Measurements from ENCODE around the gene CHST15. TPM values are rescaled to one million over a fixed set of nuclear protein-coding genes. Genes with fewer than 3 reads are reported as not detected.

The CHST15 gene
- total and polyA plus RNA-seq, 9 donors = 35.9 to 93.0 (median 52.5) TPM

- peak in 1 of 5 donors; percentile 18 for DNase-seq
- H3K4me3 ChIP-seq = no peak overlapping the region
- H3K4me1 ChIP-seq (ENCODE audit: insufficient read depth) = no peaks in the 10 kb centered on the region
- H3K27ac ChIP-seq = no peak overlapping the region
- TF ChIP-seq CTCF (IDR thresholded peaks at IDR 0.05) (no peak), POLR2A (IDR thresholded peaks at IDR 0.05) (no peak), EP300 (IDR thresholded peaks at IDR 0.05) (no peak)
- no peaks in the 10 kb centered on the region for H3K9me3 ChIP-seq
- no peaks in the 10 kb centered on the region for H3K36me3 ChIP-seq
- intact Hi-C loops (cut with DNase I) = no loop called here
- 86 to 92% (median 90%) methylated on average over 16 of the region's 16 CpGs for WGBS, 3 donors
- H3K27me3 ChIP-seq = no peaks in the 10 kb centered on the region
Measured at GRCh38 chr10:124112891-124113580, 19.6 kb upstream of the CHST15 start.

- Histone ChIP-seq H3K27ac (no peak overlapping the region), H3K9me3 (no peaks in the 10 kb centered on the region), H3K4me3 (no peak overlapping the region), H3K27me3 (no peaks in the 10 kb centered on the region), H3K4me1 (ENCODE audit: insufficient read depth) (peaks cover 4% of the 10 kb centered on the region), H3K36me3 (no peaks in the 10 kb centered on the region)
- DNase-seq = no peak
- TF ChIP-seq POLR2A (IDR thresholded peaks at IDR 0.05) = no peak
- no peak for TF ChIP-seq EP300 (IDR thresholded peaks at IDR 0.05)
- intact Hi-C loops (cut with DNase I) = no loop called here
- 96 to 98% (median 97%) methylated on average over 5 of the region's 5 CpGs for WGBS, 3 donors
Measured at GRCh38 chr10:124110882-124111281, 17.5 kb upstream of the CHST15 start.

- Histone ChIP-seq H3K27ac (no peak overlapping the region), H3K4me1 (ENCODE audit: insufficient read depth) (peaks cover 13% of the 10 kb centered on the region), H3K4me3 (no peak overlapping the region), H3K36me3 (no peaks in the 10 kb centered on the region), H3K9me3 (no peaks in the 10 kb centered on the region), H3K27me3 (no peaks in the 10 kb centered on the region)
- intact Hi-C loops (cut with DNase I) = no loop called here
- no peak for TF ChIP-seq EP300 (IDR thresholded peaks at IDR 0.05)
- TF ChIP-seq POLR2A (IDR thresholded peaks at IDR 0.05) = no peak
- TF ChIP-seq CTCF (IDR thresholded peaks at IDR 0.05) = no peak
- WGBS, 3 donors = 76 to 79% (median 78%) methylated on average over 4 of the region's 4 CpGs
- no peak for DNase-seq
Measured at GRCh38 chr10:124109261-124109660, 15.9 kb upstream of the CHST15 start.

DNA sequence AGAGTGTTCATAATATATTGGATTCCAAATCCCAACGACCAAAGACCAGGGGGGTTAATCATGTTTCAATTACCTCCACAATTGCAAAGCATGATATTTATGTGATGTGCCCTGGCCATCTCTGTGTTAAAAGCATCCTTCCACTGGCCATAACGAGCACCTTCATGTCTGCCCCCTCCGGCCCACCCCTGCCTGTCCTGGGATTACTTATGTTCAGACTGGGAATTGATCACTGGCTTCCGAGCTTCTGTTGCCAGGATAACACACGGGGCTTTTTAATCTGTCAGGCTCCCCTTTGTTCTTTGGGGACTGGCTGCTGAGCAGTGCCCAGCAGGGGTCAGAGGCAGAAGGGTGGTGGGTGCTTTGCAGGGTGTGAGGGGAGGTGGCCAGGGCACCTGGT is 13.7 kb upstream of the CHST15 start:
- H3K27me3 ChIP-seq = no peaks in the 10 kb centered on the region
- 45 to 57% (median 54%) methylated on average over 5 of the region's 5 CpGs for WGBS, 3 donors
- no peaks in the 10 kb centered on the region for H3K9me3 ChIP-seq
- peak overlapping the region in 1 of 2 donors; percentile 89 for H3K27ac ChIP-seq
- peaks cover 20% of the 10 kb centered on the region for H3K4me1 ChIP-seq (ENCODE audit: insufficient read depth)
- intact Hi-C loops (cut with DNase I) = no loop called here
- DNase-seq = peak in 1 of 5 donors; percentile 19
- H3K4me3 ChIP-seq = no peak overlapping the region
- no peaks in the 10 kb centered on the region for H3K36me3 ChIP-seq
- no peak for TF ChIP-seq EP300 (IDR thresholded peaks at IDR 0.05)
- no peak for TF ChIP-seq CTCF (IDR thresholded peaks at IDR 0.05)
- TF ChIP-seq POLR2A (IDR thresholded peaks at IDR 0.05) = no peak

DNA sequence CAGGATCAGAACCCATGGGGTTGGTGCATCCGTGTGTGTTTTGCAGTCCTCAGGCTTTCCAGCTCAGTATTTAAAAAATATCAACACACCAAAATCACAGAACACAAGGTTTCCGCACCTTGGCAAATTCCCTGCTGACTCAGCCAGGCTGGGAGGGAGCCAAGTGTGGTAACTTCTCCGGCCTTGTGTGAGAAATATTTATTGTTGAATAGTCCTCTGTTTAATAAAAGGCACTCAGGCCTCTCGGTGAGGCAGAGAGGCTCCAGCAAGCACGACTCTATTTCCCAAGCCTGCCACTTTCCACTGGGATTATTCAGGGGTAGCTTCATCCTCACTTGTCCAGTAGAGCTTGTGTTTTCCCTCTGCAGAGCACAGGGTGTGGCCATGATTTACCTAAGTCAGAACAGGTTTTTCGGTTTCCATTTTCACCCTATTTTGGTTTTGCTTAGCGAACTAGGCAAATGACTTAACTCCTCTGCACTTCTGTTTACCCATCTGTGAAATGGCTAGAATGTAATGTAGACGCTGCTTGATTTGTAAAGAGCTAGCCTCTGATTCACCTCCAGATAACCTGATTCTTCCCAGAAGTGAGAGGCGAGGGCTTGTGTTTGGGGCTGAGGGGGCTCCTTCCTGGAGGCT is 13.0 kb upstream of the CHST15 start:
- no peaks in the 10 kb centered on the region for H3K9me3 ChIP-seq
- peak overlapping the region; percentile 2 for H3K4me3 ChIP-seq
- H3K36me3 ChIP-seq = no peaks in the 10 kb centered on the region
- peaks cover 21% of the 10 kb centered on the region for H3K4me1 ChIP-seq (ENCODE audit: insufficient read depth)
- H3K27me3 ChIP-seq = no peaks in the 10 kb centered on the region
- 18 to 25% (median 23%) methylated on average over 9 of the region's 9 CpGs for WGBS, 3 donors
- no peak for TF ChIP-seq CTCF (IDR thresholded peaks at IDR 0.05)
- peak overlapping the region; percentile 81 to 89 for H3K27ac ChIP-seq
- peak; percentile 92 to 97 (median 94) for DNase-seq
- intact Hi-C loops (cut with DNase I) = no loop called here

Data from ovary (tissue), 9 donors.